C4-2B (cell line): ENCODE data around the gene ANKRD27.

Experiments
- CTCF ChIP-seq: fragments of 450-650 bp; conservative IDR thresholded peaks from 2 replicates; pipeline ENCODE4 v1.5.1; 2017; ENCODE audit warnings: mild to moderate bottlenecking
- ZFX ChIP-seq: fragments of 450-650 bp; IDR thresholded peaks from 2 replicates; pipeline ENCODE4 v1.6.1; 2017

- TF ChIP-seq CTCF (no peak), ZFX (no peak)
Observed at GRCh38 chr19:32624410-32624809, 50.6 kb downstream of the ANKRD27 start.
